Gastroesophageal sphincter (tissue), 3 donors: ENCODE measurements around the gene PDZD4.

ENCODE experiments used
- CTCF ChIP-seq, 4 experiments: fragments of 200-600 bp in 2 of 4; fragments of 450-650 bp in 2 of 4; sonication (generic) in 1 of 4; IDR thresholded peaks; one replicate each; pipeline ENCODE4 v1.5.1; 2017 to 2019; ENCODE audit warnings: antibody characterized with exemption in 4 of 4, mild to moderate bottlenecking in 2 of 4, moderate library complexity in 2 of 4
- EP300 ChIP-seq: sonication (generic); formaldehyde crosslinking; IDR thresholded peaks from one replicate; pipeline ENCODE4 v1.6.1; 2017; ENCODE audit warnings: antibody characterized with exemption, mild to moderate bottlenecking
- POLR2A ChIP-seq, 2 donors: fragments of 450-650 bp; IDR thresholded peaks; one replicate each; pipeline ENCODE4 v1.6.1; 2017; ENCODE audit warnings: antibody characterized with exemption in 2 of 2, mild to moderate bottlenecking in 2 of 2, moderate library complexity in 1 of 2
- POLR2AphosphoS5 ChIP-seq: sonication (generic); formaldehyde crosslinking; IDR thresholded peaks from one replicate; pipeline ENCODE4 v1.6.1; 2017; ENCODE audit warnings: antibody characterized with exemption

GRCh38 chrX:153831429-153832150, 1.2 kb upstream of the PDZD4 start:
- no peak for TF ChIP-seq CTCF (IDR thresholded peaks at IDR 0.05)
- TF ChIP-seq POLR2A (IDR thresholded peaks at IDR 0.05): no peak
- TF ChIP-seq POLR2AphosphoS5: no peak
- TF ChIP-seq EP300: no peak
